Activated CD4-positive, alpha-beta T cell treated with anti-CD3 and anti-CD28 coated beads, Interleukin-2, amount 50 U/mL, for 1 hour (primary cell): Measurements from ENCODE around the gene CDKN2B-AS1.

Source experiments
- DNase-seq: peaks from one replicate; pipeline ENCODE4 v3.0.0-alpha.2; 2020

The CDKN2B-AS1 gene

GRCh38 chr9:22008384-22008716 is 13.8 kb downstream of the CDKN2B-AS1 start:
- DNase-seq, result no peak

- peak; percentile 56 for DNase-seq
These were observed 14.3 kb downstream of the CDKN2B-AS1 start, which contains the start of gene CDKN2B for GRCh38 chr9:22008717-22009505. TSS of gene CDKN2B (minus strand) at chr9:22009305. CDS start at chr9:22008953, 352 bp downstream.

DNA sequence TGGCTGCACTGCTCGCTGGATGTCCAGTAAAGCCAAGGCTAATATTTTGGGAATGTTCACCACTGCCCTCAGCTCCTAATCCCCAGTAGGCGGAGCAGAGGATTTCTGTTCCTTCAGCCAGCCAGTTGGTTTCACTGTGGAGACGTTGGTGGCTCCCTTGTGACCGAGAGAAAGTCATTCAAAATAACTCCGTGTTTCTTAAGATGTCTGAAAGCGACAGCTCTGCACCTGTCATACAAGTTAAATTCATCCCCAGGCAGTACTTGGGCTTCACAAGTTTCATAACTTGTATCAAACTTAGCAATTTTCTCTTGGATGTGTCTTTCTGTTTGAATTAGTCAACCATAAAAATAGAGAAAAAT is 14.9 kb downstream of the CDKN2B-AS1 start:
- DNase-seq, result no peak

- no peak for DNase-seq
These were observed 16.5 kb downstream of the CDKN2B-AS1 start for GRCh38 chr9:22010866-22011625.

GRCh38 chr9:22022396-22022795 is 27.8 kb downstream of the CDKN2B-AS1 start:
- DNase-seq, result no peak

DNA sequence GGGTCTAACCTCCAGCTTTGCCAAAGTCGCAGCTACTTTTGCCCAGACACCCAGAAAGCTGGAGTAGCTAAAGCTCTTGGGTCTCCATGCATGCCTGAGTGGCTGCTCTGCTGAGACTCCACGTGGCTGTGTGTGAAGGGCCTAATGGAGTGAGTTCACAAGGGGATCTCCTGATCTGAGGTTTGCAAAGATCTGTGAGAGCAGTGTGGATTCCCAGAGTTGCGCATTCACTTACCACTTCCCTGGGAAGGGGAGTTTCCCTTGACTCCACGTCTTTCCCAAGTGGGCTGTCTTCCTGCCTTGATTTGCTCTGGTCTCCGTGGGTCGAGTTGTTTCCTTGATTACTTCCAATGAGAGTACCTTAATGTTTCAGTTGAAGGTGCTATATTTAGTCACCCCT is 32.1 kb downstream of the CDKN2B-AS1 start:
- DNase-seq, result no peak

DNA sequence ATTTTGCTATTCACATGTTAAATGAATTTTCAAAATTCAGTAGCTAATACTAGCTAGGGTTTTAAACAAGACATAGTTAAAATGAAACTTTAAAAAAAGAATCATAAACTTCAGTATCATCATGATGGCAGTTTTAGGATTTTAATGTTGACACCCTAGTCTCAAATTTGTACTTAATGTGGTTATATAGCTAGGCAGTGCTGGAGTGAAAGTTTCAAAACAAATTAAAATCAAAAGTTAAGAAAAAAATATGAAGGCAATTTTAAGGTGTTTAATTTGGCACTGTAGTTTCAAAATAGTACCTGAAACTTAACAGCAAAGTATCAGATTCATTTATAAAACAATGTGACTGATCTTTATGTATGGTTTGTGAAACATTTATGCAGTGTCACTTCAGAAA is 33.8 kb downstream of the CDKN2B-AS1 start:
- no peak for DNase-seq

DNA sequence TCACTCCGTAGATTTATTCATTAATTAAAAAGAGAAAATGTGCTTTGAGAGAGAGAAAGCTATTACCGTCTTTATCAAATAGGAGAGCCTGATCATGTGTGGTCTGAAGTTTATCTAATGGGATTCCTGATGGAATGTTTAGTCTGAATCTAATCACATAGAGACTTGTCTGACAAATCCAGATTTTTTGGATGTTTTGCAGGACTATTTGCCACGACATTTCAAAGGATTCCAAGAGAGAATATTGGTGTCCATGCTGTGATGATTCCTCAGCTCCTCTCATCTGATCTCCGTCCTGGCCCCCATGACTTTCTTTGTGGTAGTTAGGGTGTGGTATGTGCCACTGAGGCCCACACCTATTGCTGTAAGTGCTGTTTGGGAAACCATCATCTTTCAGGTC is 34.6 kb downstream of the CDKN2B-AS1 start:
- no peak for DNase-seq

DNA sequence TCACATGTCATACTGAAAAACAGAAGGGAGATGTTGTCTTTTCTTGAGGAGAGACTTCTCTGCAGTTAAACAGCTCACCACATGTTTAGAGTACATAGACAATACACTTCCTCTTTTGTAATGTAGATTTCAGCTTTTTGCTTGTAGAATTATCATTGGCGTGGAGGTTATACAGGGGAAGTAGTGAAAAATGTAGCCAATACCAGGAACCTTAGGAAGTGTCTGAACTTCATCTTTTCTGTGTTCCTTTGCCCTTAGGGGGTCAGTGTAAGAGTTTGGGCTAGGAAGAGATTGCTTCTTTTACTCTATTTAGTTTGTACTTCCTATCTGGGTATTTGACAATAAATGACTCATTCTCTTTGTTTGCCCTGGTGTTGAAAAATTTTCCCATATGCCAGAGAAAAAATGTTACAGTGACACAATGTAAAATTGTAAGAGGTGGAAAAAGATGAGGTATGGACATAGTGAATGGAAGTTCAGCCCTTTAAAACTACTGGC is 35.6 kb downstream of the CDKN2B-AS1 start:
- no peak for DNase-seq

DNA sequence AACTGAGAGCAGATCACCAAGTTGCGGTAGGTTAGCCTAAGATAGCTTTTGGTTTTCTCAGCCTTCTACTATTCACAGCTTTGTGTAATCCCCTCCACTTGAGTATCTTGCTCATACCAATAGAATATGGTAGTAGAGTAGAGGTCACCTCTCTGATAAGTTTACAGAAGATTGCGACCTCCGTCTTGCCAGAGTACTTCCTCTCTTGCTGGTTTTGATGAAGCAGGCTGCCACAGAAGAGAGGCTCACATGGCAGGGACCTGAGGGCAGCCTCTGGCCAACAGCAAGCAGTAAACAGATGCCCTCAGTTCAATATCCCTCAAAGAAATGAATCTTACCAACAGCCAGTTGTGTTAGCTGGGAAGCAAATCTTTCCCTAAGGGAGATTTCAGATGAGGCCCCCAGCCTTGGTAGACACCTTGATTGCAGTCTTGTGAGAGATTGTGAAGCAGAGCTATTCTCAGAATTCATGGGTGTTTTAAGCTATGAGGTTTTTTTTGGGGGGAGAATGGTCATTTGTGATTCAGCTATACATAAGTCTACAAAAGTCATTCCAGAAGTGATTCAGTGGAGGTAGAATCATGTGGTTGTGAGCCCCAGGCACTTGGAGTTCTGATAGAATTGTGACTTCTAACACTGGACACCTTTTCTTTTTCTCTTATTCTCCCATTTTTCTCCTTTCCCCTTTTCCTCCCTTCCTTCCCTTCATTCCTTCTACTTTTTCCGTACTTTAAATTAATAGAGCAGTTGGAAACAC is 37.2 kb downstream of the CDKN2B-AS1 start:
- no peak for DNase-seq

DNA sequence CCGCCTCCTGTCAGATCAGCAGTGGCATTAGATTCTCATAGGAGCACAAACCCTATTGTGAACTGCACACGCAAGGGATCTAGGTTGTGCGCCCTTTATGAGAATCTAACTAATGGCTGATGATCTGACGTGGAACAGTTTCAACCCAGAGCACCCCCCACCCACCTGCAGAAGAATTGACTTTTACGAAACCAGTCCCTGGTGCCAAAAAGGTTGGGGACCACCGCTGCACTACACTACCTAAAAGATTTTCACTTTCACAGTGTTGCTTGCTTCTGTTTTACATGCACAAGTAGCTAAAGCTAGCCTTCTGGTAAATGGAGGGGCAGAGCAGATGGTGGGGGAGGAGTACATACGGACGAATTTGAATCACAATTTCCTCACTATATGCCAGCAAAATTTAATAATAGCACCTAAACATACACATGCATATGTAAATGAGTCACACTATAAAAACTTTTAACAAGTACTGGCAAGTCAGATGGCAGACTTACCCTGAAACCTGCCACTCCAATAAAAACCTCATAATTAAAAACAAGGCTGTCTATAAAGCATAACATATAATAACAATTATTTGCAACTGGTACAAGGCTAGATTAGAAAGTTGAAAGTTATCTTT is 38.5 kb downstream of the CDKN2B-AS1 start:
- DNase-seq, result no peak

DNA sequence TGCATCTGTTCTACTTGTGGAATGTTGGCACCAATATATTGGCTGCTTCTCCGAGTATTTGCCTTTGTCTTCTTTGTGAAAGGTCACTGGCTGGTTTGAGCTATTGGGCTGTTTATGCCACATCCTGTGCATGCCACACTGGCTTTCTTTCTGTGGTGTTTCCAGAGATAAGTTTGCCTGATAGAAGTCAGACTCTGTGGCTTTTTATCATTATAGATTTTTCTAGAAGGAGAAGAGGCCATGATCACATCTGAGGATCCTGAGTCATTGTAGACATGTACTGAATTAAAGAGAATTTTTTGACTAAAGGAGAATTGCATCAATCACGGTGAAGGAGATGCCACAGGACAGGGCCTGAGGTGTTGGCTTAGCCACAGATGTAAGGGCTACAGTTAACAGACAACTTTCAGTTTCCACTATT is 41.0 kb downstream of the CDKN2B-AS1 start:
- no peak for DNase-seq

DNA sequence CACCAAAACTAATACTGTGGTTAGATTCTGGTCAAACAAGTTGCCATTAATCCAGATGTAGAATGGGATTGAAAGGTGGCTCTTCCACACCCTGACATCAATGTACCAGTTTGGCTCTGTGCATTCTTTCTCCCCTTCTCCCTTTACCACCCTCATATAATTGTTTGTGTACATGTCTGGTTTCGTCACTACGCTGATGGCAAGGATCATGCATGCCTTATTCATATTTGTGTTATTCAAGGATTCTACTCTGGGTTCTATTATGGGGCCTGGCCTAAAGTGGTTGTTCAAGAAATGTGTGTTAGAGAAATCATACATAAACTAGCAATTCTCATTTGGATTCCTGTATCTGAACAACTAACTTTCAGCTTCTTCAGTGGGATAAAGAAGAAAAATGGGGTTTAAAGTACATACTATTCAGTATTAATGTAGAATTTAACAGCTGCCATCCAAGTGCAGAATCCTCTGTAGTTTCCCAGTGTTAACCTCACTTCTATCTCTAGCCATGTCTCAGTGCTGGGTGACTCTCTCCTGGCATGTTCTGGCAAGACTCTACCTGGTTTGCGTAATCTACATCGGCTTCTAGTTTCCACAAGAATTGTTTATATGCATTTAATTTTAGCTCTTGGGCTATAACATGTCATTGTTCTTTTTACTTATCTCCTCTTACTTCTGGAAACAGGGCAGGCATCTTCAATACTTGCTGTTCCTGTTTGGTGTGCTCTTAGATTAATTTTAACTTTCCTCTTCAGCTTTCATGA is 42.5 kb downstream of the CDKN2B-AS1 start:
- DNase-seq, result no peak

DNA sequence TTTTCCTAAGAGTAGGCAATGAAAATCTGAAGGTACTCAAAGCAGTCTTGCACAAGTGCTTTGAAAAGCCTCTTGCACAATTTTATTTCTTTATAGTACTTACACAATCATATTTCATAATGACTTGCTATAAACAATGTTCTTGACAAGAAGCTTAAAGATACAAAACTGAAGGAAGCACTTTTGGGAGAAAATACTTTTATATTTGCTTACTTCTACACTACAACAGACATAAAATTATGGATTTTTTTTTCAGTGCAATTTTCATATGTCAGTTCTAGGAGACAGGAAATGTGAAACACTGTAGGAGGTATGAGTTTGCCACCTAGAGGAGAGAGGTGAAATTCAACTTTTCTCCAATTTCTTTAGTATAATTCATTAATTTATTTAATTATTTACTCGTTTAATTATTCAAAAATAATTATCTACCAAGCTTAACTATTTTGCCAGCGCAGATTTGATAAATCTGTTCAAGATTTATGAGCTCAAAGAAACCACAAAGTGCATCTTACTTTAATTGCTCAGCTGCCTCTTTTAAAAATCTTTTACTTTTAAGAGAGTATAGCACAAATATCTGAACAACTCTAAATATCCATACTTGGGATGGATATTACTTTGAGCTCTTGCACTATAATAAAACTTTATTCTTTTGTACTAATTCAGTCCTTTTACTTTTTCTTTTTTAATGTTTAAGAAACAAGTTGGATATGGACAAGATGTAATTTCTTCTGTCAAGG is 43.5 kb downstream of the CDKN2B-AS1 start:
- no peak for DNase-seq

DNA sequence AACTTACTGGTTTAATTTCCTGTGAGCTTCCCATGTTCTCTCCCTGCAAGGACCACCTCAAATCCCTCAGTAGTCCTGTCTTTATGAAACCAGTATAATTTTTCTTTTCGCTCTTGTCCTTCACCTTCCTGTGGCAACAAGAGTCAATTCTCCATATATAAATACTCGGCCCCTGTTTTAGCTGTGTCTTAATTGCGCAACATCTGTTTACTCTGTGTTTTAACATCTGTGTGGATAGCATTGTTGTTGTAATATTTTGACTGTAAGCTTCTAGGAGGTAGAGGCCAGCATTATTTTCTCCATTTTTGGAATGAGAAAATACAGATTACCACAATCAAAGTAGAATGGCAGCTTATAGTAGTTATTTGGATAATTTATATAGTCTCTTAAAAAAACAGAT is 44.7 kb downstream of the CDKN2B-AS1 start:
- DNase-seq, result no peak

DNA sequence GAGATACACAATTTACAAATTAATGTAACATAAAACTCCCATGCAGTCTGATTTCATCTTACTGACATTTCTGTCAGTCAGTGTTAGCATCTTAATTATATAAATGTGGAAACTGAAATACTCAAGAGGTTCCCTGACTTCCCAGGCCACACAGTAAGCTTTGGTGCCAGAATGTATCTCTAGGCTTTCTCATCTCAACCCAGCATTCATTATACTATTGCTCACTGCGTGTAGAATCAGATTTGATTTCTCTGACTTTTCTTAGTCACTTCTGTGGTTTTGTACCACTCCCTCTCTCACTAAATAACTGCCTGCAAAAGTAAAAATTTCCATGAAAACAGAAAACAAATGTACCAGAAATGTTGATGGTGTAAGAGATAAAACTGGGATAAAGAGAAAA is 46.2 kb downstream of the CDKN2B-AS1 start:
- no peak for DNase-seq

DNA sequence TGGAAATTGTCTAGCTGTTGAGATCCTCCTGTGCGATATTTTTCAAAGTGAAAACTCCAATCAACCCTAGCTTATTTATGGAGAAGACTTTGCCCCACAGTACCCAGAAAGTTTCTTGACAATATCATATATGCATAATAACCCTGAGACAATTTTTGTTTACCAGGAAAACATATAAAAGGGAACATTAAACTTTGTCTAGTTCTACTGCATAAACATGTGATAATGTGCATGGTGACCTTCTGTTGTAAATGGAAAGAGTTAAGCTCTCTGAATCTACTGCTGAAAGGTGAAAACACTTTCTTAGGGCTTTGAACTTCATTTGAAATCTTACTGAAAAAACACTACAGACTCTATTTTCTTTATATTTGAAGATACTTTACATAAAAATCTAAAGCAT is 46.8 kb downstream of the CDKN2B-AS1 start:
- no peak for DNase-seq

GRCh38 chr9:22041775-22042174 is 47.2 kb downstream of the CDKN2B-AS1 start:
- DNase-seq, result no peak

GRCh38 chr9:22043928-22044327 is 49.3 kb downstream of the CDKN2B-AS1 start:
- DNase-seq, result no peak

DNA sequence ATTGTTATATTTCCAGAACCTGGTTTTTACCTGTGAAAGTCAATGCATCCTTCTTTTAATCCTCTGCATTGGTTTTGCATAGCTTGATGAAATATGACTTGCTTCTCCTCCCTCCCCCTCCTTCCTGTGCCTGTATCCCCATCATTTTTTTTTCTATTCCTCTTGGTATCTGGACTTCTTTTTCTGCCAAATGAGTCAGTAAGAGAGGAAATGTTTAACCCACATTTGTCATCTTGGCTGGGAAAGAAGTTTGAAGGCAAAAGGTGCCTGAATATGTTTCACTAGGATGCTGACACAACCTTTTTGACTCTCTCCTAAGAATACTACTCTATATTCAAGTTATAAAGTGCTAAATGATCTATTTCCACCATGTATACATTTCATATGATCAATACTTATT is 50.0 kb downstream of the CDKN2B-AS1 start:
- no peak for DNase-seq

DNA sequence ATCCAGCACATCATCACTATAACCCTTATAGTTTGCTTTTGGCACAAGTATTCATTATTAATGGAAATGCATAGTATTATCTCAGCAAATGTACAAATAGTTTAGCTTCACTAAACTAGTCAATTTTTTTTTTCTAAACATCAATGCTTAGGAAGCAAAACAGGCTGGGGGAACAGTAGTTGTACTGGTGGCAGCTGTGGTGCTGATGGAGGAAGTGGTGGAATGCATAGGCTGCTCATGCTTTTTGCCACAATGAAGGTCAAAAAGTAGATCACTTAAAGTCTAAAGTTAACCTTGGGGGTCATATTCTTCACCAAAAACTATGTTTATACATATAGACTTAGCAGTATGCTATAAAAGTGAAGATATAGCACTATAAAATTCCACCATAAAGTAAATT is 50.8 kb downstream of the CDKN2B-AS1 start:
- DNase-seq, result no peak
